DOHH2 (cell line): ENCODE results near the gene KLHL9.

ENCODE experiments used
- EZH2phosphoT487 ChIP-seq: fragments of 200-600 bp; sonication (generic); IDR thresholded peaks from 2 replicates; pipeline ENCODE4 v1.6.1; 2017; ENCODE audit warnings: borderline replicate concordance, mild to moderate bottlenecking, antibody characterized with exemption, low read length, moderate library complexity, mixed read lengths
- TF ChIP-seq, protein P1 (sequence below): fragments of 200-600 bp; sonication (generic); IDR thresholded peaks from one replicate; pipeline ENCODE4 v1.5.1; 2014; ENCODE audit warnings: antibody characterized with exemption, mild to moderate bottlenecking, low read depth, low read length; ENCODE audit not compliant: poor library complexity, severe bottlenecking

DNA sequence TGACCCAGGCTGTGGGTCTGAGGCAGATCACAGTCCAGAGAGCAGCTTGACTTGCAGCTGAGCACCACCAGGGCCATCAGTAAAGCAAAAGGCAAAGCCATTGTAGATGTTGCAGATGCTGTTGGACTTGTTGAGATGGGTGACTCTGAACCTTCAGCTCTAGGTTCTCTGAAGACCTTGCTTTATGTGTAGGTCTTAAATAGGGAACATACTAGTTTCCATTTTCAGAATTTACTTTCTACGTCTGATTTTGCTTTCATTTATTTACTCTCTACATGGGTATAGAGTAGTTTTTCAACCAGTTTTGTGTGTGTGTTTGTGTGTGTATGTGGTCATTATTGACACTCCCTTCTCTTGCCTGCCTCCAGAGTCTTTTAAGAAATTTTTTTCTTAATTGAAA lies 15.6 kb upstream of the KLHL9 start, which contains the start of gene IFNA6:
- TF ChIP-seq, protein P1, sequence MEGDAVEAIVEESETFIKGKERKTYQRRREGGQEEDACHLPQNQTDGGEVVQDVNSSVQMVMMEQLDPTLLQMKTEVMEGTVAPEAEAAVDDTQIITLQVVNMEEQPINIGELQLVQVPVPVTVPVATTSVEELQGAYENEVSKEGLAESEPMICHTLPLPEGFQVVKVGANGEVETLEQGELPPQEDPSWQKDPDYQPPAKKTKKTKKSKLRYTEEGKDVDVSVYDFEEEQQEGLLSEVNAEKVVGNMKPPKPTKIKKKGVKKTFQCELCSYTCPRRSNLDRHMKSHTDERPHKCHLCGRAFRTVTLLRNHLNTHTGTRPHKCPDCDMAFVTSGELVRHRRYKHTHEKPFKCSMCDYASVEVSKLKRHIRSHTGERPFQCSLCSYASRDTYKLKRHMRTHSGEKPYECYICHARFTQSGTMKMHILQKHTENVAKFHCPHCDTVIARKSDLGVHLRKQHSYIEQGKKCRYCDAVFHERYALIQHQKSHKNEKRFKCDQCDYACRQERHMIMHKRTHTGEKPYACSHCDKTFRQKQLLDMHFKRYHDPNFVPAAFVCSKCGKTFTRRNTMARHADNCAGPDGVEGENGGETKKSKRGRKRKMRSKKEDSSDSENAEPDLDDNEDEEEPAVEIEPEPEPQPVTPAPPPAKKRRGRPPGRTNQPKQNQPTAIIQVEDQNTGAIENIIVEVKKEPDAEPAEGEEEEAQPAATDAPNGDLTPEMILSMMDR = no peak
- TF ChIP-seq EZH2phosphoT487 = no peak
